Brain pericyte (primary cell): ENCODE results near the gene CLN5.
"Not testable (repeated sequence)": the region's sequence is repeated elsewhere in the genome, so short reads cannot be mapped to it uniquely, and the experiment has no call there.

Experiments used
- DNase-seq: peaks from one replicate; pipeline ENCODE4 v3.0.0-alpha.2; 2012; ENCODE audit warnings: low read depth, low spot score

CLN5 gene

DNA sequence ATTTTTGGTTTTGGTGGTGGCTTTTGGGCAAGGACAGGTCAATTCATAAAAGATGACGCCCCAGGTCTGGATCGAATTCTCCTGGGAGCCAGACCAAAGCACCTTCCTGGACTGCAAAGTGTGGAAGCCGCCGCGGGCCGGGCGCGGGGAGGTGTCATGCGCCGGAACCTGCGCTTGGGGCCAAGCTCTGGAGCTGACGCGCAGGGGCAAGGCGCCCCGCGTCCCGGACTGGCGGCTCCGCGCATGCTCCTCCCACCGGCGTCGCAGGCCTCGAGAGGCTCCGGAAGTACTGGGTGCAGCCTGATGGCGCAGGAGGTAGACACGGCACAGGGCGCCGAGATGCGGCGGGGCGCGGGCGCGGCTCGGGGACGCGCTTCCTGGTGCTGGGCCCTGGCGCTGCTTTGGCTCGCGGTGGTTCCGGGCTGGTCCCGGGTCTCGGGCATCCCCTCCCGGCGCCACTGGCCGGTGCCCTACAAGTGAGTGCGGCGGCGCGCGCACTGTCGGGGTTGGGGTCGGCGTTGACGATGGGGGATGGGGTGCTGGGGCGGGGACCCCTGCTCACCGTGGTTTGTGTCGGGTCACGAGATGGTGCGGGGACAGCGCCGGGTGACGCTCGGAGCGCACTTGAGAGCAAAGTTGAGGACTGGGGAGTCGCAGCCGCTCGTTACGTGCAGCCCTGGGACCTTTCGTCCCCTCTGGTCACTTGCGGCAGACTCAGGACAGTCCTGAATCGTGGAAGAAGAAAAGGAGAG is at the start of gene CLN5:
TSS of gene CLN5 (plus strand) at position 286 of the 752 bp plus-strand sequence. CDS start at position 304, 18 bp downstream.
- DNase-seq = peak; percentile 41

DNA sequence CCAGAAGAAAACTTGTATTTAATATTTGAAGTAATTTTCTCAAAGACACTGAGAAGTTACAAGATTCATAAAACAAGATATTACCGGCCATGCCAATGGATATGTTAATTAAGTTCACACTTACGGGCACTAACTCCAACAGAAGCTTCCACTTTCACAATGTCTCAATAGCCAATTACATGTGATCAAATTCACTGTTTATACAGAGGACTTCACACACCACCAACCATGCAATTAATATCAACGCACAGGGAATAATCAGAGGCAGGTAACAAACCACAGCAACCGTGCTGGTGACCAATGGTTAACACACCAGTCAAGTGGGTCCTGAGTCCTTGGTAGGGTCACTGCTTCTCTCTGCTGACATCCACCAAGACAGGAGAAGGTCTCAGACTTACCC is 49.5 kb upstream of the CLN5 start:
- no peak for DNase-seq

DNA sequence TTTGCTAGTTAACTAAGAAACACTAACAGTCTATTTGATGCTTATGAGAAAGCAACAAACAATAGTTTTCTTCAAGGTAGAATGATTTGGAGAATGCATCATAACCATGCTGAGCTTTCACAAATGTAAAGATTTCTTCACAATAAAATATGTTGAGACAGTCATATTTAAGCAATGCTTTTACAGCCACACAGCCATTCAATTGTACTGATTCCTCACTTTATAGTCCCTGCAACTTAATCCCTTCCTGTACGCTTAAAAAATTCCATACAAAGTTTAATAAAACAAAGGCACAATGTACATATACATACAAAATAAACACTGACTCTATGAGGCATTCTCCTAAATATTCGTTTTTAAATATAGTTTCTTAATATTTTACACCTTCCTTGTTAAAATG is 48.2 kb upstream of the CLN5 start:
- no peak for DNase-seq

- DNase-seq = no peak
These were observed 47.4 kb upstream of the CLN5 start for GRCh38 chr13:76944456-76944855.

DNA sequence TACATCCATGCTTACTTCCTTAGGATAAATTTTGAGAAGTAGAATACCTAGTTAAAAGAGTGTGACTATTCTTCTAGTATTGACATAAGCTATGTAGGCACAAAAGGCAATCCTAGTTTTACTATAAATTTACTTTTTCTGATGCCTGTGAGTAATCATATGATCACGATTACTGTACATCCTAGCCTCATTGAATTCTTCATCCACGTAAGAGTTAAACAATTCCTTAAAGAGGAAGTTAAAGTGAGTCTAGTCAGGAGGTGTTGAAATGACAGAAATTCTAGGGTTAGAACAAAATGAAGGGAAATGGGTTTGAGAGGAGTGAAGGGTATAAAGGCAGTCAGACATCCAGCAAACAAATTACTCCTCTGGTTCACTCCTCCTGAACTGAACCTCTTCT is 43.7 kb upstream of the CLN5 start, which contains the start of gene ACOD1:
TSS of gene ACOD1 (plus strand) at position 363 of the 400 bp plus-strand sequence. CDS start 48 bp downstream, outside the sequence.
- DNase-seq = no peak

DNA sequence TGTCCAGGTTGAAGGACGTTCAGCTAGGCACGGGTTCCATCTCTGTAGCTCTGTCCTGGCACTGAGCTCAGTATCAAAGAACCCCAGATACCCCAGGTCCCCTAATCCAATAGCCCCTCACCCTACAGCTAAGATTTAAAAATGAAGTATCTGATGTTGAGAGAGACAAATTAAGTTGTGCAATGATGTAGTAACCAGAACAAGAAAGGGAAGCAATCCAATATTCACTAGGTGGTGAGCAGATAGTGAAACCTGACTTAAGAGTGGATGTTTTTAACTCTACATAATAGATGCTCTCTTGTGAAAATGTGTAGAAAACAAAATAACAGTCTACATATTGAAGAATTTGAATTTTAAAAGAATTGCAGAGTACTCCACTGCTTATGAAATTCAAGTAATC is 41.8 kb upstream of the CLN5 start:
- no peak for DNase-seq

- DNase-seq = no peak
These were observed 37.9 kb upstream of the CLN5 start for GRCh38 chr13:76953968-76954367.

GRCh38 chr13:76954538-76954937 is 37.3 kb upstream of the CLN5 start:
- DNase-seq = no peak

GRCh38 chr13:76955193-76955592 is 36.7 kb upstream of the CLN5 start:
- DNase-seq = no peak

GRCh38 chr13:76955661-76956060 is 36.2 kb upstream of the CLN5 start:
- no peak for DNase-seq

DNA sequence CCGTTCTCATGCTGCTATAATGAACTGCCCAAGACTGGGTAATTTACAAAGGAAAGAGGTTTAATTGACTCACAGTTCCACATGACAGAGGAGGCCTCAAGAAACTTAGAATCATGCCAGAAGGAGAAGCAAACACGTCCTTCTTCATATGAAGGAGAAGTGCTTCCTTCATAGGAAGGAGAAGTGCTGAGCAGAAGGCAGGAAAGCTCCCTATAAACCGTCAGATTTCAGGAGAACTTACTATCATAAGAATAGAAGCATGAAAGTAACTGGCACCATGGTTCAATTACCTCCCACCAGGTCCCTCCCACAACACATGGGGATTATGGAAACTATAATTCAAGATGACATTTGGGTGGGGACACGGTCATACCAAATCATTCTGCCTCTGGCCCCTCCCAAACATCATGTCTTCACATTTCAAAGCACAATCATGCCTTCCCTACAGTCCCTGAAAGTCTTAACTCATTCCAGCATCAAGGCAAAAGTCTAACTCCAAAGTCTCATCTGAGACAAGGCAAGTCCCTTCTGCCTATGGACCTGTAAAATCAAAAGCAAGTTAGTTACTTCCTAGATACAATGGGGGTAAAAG is 32.9 kb upstream of the CLN5 start:
- no peak for DNase-seq

GRCh38 chr13:76959734-76960133 is 32.1 kb upstream of the CLN5 start:
- not testable (repeated sequence) for DNase-seq

- peak; percentile 71 for DNase-seq
These were observed 26.0 kb upstream of the CLN5 start for GRCh38 chr13:76965759-76966421.

GRCh38 chr13:76967031-76967430 is 24.9 kb upstream of the CLN5 start:
- DNase-seq = no peak

DNA sequence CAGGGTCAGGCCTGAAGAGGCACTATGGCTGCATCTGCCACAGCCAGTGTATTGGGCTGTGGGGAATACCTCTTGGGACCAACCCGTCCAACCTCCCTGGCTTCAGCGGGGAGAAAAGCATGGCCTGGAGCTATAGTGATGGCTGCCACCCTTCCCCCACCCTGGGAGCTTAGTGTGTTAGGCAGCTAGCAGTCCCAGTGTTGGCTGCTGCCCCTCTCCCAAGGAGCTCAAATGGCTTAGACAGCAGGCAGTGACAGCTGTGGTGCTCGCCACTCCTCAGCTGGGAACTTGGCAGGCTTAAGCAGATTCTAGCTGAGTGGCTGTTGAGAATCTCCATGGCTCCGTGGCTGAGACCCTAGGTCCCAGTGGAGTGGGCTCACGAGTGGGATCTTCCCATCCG is 23.8 kb upstream of the CLN5 start:
- no peak for DNase-seq

- DNase-seq = no peak
These were observed 22.2 kb upstream of the CLN5 start for GRCh38 chr13:76969488-76970365.

DNA sequence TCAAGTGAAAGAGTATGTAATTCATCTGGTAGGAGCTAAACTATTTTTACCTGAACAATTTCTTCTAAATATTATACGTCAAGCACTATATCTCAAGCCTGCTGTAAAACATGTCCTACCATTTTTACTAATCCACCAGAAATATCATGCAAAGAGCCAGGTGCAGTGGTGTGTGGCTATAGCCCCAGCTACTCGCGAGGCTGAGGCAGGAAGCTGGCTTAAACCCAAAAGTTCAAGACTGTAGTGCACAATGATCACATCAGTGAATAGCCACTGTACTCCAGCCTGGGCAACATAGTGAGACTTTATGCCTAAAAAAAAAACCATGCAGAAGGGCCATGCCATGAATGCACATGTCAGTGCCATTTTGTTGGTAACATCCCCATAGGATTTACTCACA is 20.7 kb upstream of the CLN5 start:
- DNase-seq = no peak

GRCh38 chr13:76971851-76972829 is 19.7 kb upstream of the CLN5 start:
- no peak for DNase-seq

DNA sequence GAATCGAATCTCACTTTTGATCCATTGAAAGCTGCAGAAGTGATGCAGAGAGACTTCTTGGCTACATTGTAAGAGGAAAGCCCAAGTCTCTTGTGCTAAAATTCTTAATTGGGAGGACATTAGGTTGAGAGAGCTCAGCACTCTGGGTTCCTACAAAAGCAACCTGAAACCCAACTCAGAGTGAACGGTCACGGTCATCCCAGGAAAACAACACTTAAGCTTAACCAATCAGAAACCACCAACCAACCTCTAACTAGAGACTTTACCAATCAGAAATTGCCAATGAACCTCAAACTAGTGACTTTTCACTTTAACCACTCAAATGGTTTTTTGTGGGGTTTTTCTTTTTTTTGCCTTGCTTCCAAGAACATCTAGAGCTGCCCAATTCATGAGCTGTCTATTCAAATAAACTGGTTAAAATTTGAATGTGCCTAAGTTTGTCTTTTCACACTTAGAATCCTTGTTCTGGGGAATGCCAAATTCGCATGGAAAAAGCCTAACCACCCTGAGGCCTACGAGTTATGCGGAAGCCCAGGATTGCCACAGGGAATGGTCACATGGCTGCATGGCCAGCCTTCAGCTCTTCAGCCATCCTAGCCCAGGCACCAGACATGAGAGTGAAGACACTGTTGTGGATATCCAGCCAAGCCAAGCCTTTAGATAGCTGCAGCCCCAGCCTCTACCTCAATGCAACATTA is 17.8 kb upstream of the CLN5 start:
- DNase-seq = no peak

- DNase-seq = no peak
These were observed 17.3 kb upstream of the CLN5 start for GRCh38 chr13:76974618-76974975.
